Heart right ventricle (tissue), 16 donors: ENCODE results near the gene ZNF565. TPM values are rescaled to one million over a fixed set of nuclear protein-coding genes. Genes with fewer than 3 reads are reported as not detected.
"Not testable (repeated sequence)": the region's sequence is repeated elsewhere in the genome, so short reads cannot be mapped to it uniquely, and the experiment has no call there.

ENCODE experiments used
- ATAC-seq, 8 donors: fragments of 200-7000 bp; cut with Tn5 transposase; one replicate each; pipeline ENCODE4 v1.9.1; 2020; ENCODE audit warnings: mild to moderate bottlenecking in 8 of 8, moderate library complexity in 8 of 8, moderate number of reproducible peaks in 1 of 8
- DNase-seq, 2 donors: peaks; one replicate each; pipeline ENCODE4 v3.0.0-alpha.2; 2020
- H3K27ac ChIP-seq, 10 donors: fragments of 200-600 bp; sonication (generic) in 2 of 10; one replicate each; pipeline versions ENCODE4 v1.5.0 to v1.8.0; 2020 to 2022; ENCODE audit warnings: mild to moderate bottlenecking in 3 of 10
- H3K27me3 ChIP-seq, 7 donors: fragments of 200-600 bp; one replicate each; pipeline ENCODE4 v1.8.0; 2021 to 2022; ENCODE audit warnings: mild to moderate bottlenecking in 2 of 7
- H3K36me3 ChIP-seq, 9 donors: fragments of 200-600 bp; sonication (generic) in 1 of 9; one replicate each; pipeline versions ENCODE4 v1.5.0 to v1.8.0; 2020 to 2022; ENCODE audit warnings: mild to moderate bottlenecking in 2 of 9
- H3K4me1 ChIP-seq, 9 donors: fragments of 200-600 bp; sonication (generic) in 1 of 9; one replicate each; pipeline versions ENCODE4 v1.5.0 to v1.8.0; 2020 to 2022; ENCODE audit warnings: mild to moderate bottlenecking in 4 of 9
- H3K4me3 ChIP-seq, 10 donors: fragments of 200-600 bp; sonication (generic) in 2 of 10; one replicate each; pipeline versions ENCODE4 v1.5.0 to v1.8.0; 2020 to 2022; ENCODE audit warnings: mild to moderate bottlenecking in 7 of 10, moderate library complexity in 2 of 10
- H3K9me3 ChIP-seq, 11 donors: fragments of 200-600 bp in 10 of 11; sonication (generic) in 2 of 11; one replicate each; pipeline versions ENCODE4 v1.5.0 to v1.8.0; 2013 to 2022; ENCODE audit warnings: mild to moderate bottlenecking in 2 of 11, control low read depth in 1 of 11, moderate library complexity in 1 of 11
- CTCF ChIP-seq, 9 donors: fragments of 200-600 bp; sonication (generic) in 2 of 9; IDR thresholded peaks; one replicate each; pipeline versions ENCODE4 v1.5.0 to v1.8.0; 2021 to 2022; ENCODE audit warnings: antibody characterized with exemption in 9 of 9, mild to moderate bottlenecking in 5 of 9, moderate library complexity in 1 of 9
- WGBS, 2 donors: extraction: QIAGEN DNeasy Blood & Tissue Kit; methylation state at CpG; one replicate each; pipeline ENCODE4 v1.1.7; 2013; ENCODE audit warnings: inconsistent platforms in 1 of 2; 5-methylcytosine and 5-hydroxymethylcytosine counted together
- intact Hi-C, 10 donors: fragments of 100-400 bp; cut with DNase I; formaldehyde crosslinking; loops; one replicate each; pipeline versions ENCODE4 v1.11.1 to v1.14.2; 2022
- polyA plus RNA-seq, 2 donors: library from polyadenylated mRNA; stranded (reverse); fragments of 200-250 nt; gene quantifications; one replicate each; pipeline ENCODE4 v1.2.3, GENCODE V29; 2013
- total RNA-seq, 10 donors: library from RNA; stranded (reverse); fragmentation: NEBNext Ultra II Directional in 3 of 10; extraction: Animal tissue kit (Norgen Biotek cat#: 25700) in 3 of 10; gene quantifications; one replicate each; pipeline versions ENCODE4 v1.2.1 to v1.2.4, GENCODE V29; 2021 to 2023
- donor health status: Arrhythmogenic right ventricular cardiomyopathy.
- donor health status: ischemic (EF 13 %, LVEDD 7.1; RV severe dilation, severe dysfunction).
- donor health status: healthy with polysubstance abuse.
- donor health status: DM: no; HTN: yes; CAD: no.
- donor health status: DM: no; HTN: no; CAD: no.
- donor health status: ischemic (EF 25% LVEDD 6.9; RV normal size, moderate dysfunction).
- donor health status: ischemic (EF 25% LVEDD 5.7; RV mildly dilated, moderate dysfunction).
- donor health status: healthy.
- donor health status: DM: yes; HTN: yes; CAD: no.
- donor health status: Ischemic cardiomyopathy.
- donor health status: ischemic (EF 35%, LVEDD 5.7; RV mildly dilated, moderate dysfunction).
- donor health status: nonischemic (EF 11% LVEDD 7.7; RV severe dilation, severe dysfunction).
- donor health status: DM: yes; HTN: yes; CAD: no.
- donor health status: PGD.
- donor health status: ischemic (EF 29% LVEDD 5.4; RV normal size, mild dysfunction).
- donor health status: nonischemic (EF 23%, LVEDD 6.1; RV moderate dilation, normal function).

The ZNF565 gene
- total and polyA plus RNA-seq, 12 donors = 2.2 to 5.1 (median 3.5) TPM

- peaks cover 0 to 20% (median 0%) of the 10 kb centered on the region in 7 donors for H3K27me3 ChIP-seq
- H3K27ac ChIP-seq = no peak overlapping the region
- H3K4me3 ChIP-seq = no peak overlapping the region
- WGBS, 2 donors = 69 to 85% methylated on average over 11 of the region's 11 CpGs
- ATAC-seq (no peak), DNase-seq (no peak)
- no peak for TF ChIP-seq CTCF (IDR thresholded peaks at IDR 0.05)
- H3K9me3 ChIP-seq = peaks cover 0 to 73% (median 0%) of the 10 kb centered on the region in 11 donors
- intact Hi-C loops = no loop called here
- H3K4me1 ChIP-seq = peaks cover 0 to 16% (median 8%) of the 10 kb centered on the region in 9 donors
- peaks cover 0 to 15% (median 9%) of the 10 kb centered on the region in 9 donors for H3K36me3 ChIP-seq
These were observed 29.6 kb upstream of the ZNF565 start for GRCh38 chr19:36244066-36244465.

- Histone ChIP-seq H3K4me3 (no peak overlapping the region), H3K4me1 (no peaks in the 10 kb centered on the region), H3K36me3 (peaks cover 0 to 86% (median 69%) of the 10 kb centered on the region in 9 donors), H3K9me3 (peaks cover 0 to 97% (median 2%) of the 10 kb centered on the region in 11 donors), H3K27me3 (no peaks in the 10 kb centered on the region), H3K27ac (no peak overlapping the region)
- intact Hi-C loops = no loop called here
- DNase-seq (no peak), ATAC-seq (no peak)
- TF ChIP-seq CTCF (IDR thresholded peaks at IDR 0.05) = no peak
- 97 to 99% methylated on average over 3 of the region's 3 CpGs for WGBS, 2 donors
These were observed 22.5 kb upstream of the ZNF565 start for GRCh38 chr19:36236946-36237310.

- no peak for TF ChIP-seq CTCF (IDR thresholded peaks at IDR 0.05)
- Histone ChIP-seq H3K27me3 (no peaks in the 10 kb centered on the region), H3K4me3 (no peak overlapping the region), H3K27ac (no peak overlapping the region), H3K9me3 (peaks cover 0 to 97% (median 2%) of the 10 kb centered on the region in 11 donors), H3K36me3 (peaks cover under 1 to 92% (median 72%) of the 10 kb centered on the region in 9 donors), H3K4me1 (no peaks in the 10 kb centered on the region)
- DNase-seq = no peak
- no peak for ATAC-seq
- intact Hi-C loops = no loop called here
- WGBS, 2 donors = 95 to 99% methylated on average over 6 of the region's 6 CpGs
These were observed 22.0 kb upstream of the ZNF565 start for GRCh38 chr19:36236304-36236945.

- DNase-seq, ATAC-seq, H3K4me3 ChIP-seq, H3K4me1 ChIP-seq, H3K27me3 ChIP-seq, H3K27ac ChIP-seq, intact Hi-C loops: not testable (repeated sequence)
- H3K9me3 ChIP-seq = peaks cover 0 to 85% (median 2%) of the 10 kb centered on the region in 11 donors
- peaks cover 3 to 100% (median 82%) of the 10 kb centered on the region in 9 donors for H3K36me3 ChIP-seq
- 65 to 72% methylated on average over 7 of the region's 7 CpGs for WGBS, 2 donors
These were observed 19.2 kb upstream of the ZNF565 start for GRCh38 chr19:36233626-36234025.
